Transverse colon (tissue), 4 donors: ENCODE results near the gene HDAC7. TPM values are rescaled to one million over a fixed set of nuclear protein-coding genes. Genes with fewer than 3 reads are reported as not detected.

Experiments used
- DNase-seq: peaks from one replicate; pipeline ENCODE4 v3.0.0-alpha.2; 2019
- H3K27ac ChIP-seq, 4 donors: fragments of 200-600 bp; sonication (generic); 2 replicates each; pipeline ENCODE4 v1.5.1; 2016 to 2018; ENCODE audit warnings: inconsistent platforms in 4 of 4
- H3K27me3 ChIP-seq: fragments of 200-600 bp; sonication (generic); 2 replicates; pipeline ENCODE4 v1.5.1; 2017; ENCODE audit warnings: inconsistent platforms
- H3K36me3 ChIP-seq, 4 donors: fragments of 200-600 bp; sonication (generic); 2 replicates each; pipeline ENCODE4 v1.5.1; 2017 to 2019; ENCODE audit warnings: inconsistent platforms in 4 of 4
- H3K4me1 ChIP-seq, 4 donors: fragments of 200-600 bp; sonication (generic); 2 replicates each; pipeline ENCODE4 v1.5.1; 2017 to 2020; ENCODE audit warnings: inconsistent platforms in 4 of 4
- H3K4me3 ChIP-seq, 4 donors: fragments of 200-600 bp; sonication (generic); 1 replicate in 1 of 4; 2 replicates in 3 of 4; pipeline versions ENCODE4 v1.5.1 to v1.6.1; 2017 to 2019; ENCODE audit warnings: inconsistent platforms in 4 of 4
- H3K9me3 ChIP-seq, 2 donors: fragments of 200-600 bp; sonication (generic); 2 replicates each; pipeline ENCODE4 v1.5.1; 2017 to 2019; ENCODE audit warnings: inconsistent platforms in 2 of 2
- EP300 ChIP-seq: sonication (generic); formaldehyde crosslinking; IDR thresholded peaks from one replicate; pipeline ENCODE4 v1.6.1; 2017; ENCODE audit warnings: antibody characterized with exemption, low read depth
- POLR2A ChIP-seq: fragments of 450-650 bp; IDR thresholded peaks from one replicate; pipeline ENCODE4 v1.6.1; 2016; ENCODE audit warnings: antibody characterized with exemption, mild to moderate bottlenecking, moderate library complexity
- POLR2AphosphoS5 ChIP-seq, 3 donors: sonication (generic); formaldehyde crosslinking; IDR thresholded peaks; one replicate each; pipeline ENCODE4 v1.6.1; 2016; ENCODE audit warnings: antibody characterized with exemption in 3 of 3
- WGBS, 2 donors: methylation state at CpG; one replicate each; pipeline ENCODE4 v1.1.5; 2018; ENCODE audit warnings: low coverage in 1 of 2; 5-methylcytosine and 5-hydroxymethylcytosine counted together
- in situ Hi-C, 4 donors: fragments of 200-750 bp; cut with MboI; loops; one replicate each; pipeline versions ENCODE4 v1.15.0 to v1.15.1; 2017; ENCODE audit warnings: low sequenced_read_pairs in 3 of 4, low pct_ligation_motif_present in 1 of 4, low pct_unique_long_range_greater_than_20kb in 1 of 4
- intact Hi-C: fragments of 100-400 bp; cut with DNase I; formaldehyde crosslinking; loops from one replicate; pipeline ENCODE4 v1.15.1; 2023; ENCODE audit warnings: low total_unique reads
- total RNA-seq, 4 donors: library from RNA; depleted of rRNA; stranded (reverse); fragments of >200 nt; gene quantifications; one replicate each; pipeline ENCODE4 v1.1.0, GENCODE V29; 2016
- TF ChIP-seq, protein P1 (sequence below), 5 experiments: fragments of 200-600 bp in 3 of 5; fragments of 450-650 bp in 2 of 5; sonication (generic) in 3 of 5; IDR thresholded peaks; 1 replicate in 2 of 5; 2 replicates in 3 of 5; pipeline ENCODE4 v1.5.1; 2016 to 2017; ENCODE audit warnings: antibody characterized with exemption in 5 of 5, inconsistent platforms in 3 of 5, mild to moderate bottlenecking in 2 of 5, moderate library complexity in 1 of 5

HDAC7 gene
- total RNA-seq, 4 donors from 2014 or later, result 19.4 to 133 (median 28.3) TPM

DNA sequence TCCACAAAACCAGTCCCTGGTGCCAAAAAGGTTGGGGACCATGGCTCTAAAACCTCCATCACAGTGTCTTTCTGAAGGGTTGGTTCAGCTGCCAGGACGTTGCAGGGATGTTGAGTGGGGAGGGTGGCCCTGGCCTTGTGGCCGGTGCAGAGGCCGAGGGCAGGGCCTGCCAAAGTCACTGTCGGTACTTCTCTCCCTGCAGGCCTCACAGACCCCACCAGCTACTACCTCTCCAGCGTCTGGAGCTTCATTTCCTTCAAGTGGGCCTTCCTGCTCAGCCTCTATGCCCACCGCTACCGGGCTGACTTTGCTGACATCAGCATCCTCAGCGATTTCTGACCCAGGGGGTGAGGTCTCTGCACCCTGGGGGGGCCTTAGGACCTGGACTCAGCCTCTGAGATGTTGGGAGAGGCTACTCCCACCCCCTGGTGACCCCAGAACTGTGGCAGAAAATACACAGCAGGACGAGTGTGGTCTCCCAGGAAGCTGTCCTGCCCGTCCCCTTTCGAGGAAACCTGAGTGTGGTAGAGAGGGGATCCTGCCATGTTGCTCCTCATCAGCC is 39.7 kb downstream of the HDAC7 start:
- no peak for DNase-seq
- Histone ChIP-seq H3K4me1 (peaks cover 20 to 39% (median 27%) of the 10 kb centered on the region in 4 donors), H3K27me3 (no peaks in the 10 kb centered on the region), H3K27ac (peak overlapping the region in 1 of 4 donors; percentile 55), H3K4me3 (no peak overlapping the region), H3K9me3 (no peaks in the 10 kb centered on the region), H3K36me3 (peaks cover 0 to 10% (median 3%) of the 10 kb centered on the region in 4 donors)
- intact Hi-C loops (loop anchor here (2.0 to 5.0 kb wide), 2 partner anchors 57 to 68 kb away; no protein-coding TSS in a partner anchor), in situ Hi-C loops (loop anchor here in 2 of 4 donors (5.0 to 10.0 kb wide), 3 partner anchors 55 to 65 kb away; no protein-coding TSS in a partner anchor)
- TF ChIP-seq EP300, result no peak
- no peak for TF ChIP-seq POLR2A
- TF ChIP-seq POLR2AphosphoS5 (IDR thresholded peaks at IDR 0.05), result no peak
- TF ChIP-seq, protein P1, sequence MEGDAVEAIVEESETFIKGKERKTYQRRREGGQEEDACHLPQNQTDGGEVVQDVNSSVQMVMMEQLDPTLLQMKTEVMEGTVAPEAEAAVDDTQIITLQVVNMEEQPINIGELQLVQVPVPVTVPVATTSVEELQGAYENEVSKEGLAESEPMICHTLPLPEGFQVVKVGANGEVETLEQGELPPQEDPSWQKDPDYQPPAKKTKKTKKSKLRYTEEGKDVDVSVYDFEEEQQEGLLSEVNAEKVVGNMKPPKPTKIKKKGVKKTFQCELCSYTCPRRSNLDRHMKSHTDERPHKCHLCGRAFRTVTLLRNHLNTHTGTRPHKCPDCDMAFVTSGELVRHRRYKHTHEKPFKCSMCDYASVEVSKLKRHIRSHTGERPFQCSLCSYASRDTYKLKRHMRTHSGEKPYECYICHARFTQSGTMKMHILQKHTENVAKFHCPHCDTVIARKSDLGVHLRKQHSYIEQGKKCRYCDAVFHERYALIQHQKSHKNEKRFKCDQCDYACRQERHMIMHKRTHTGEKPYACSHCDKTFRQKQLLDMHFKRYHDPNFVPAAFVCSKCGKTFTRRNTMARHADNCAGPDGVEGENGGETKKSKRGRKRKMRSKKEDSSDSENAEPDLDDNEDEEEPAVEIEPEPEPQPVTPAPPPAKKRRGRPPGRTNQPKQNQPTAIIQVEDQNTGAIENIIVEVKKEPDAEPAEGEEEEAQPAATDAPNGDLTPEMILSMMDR (IDR thresholded peaks at IDR 0.05), result no peak
- 60 to 77% methylated on average over 1 to 11 of the region's 11 CpGs for whole genome bisulfite sequencing, 2 donors

DNA sequence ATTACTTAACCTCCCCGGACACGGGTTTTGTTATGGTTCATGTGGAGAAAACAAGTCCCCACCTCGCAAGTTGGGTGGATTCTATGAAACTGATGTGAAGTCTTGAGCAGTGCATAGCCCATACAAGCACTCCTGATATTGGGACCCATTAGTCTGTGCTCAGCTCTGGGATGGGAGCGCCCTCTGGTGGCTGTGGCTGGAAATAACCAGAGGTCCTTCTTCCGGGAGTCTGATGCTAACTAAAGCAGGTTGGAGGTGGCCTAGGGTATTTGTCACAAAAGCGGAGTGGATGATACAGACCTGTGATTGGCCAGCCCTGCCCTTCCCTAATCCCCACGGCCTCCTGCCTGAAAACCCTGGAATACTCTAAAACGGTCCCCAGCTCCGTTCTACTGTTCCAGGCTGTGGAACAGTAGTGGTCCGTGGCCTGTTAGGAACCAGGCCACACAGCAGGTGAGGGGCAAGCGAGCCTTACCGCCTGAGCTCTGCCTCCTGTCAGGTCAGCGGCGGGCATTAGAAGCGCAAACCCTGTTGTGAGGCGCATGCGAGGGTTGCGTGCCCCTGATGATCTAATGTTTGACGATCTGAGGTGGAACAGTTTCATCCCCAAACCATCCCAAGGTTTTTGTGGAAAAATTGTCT is 40.3 kb downstream of the HDAC7 start:
- peak; percentile 91 for DNase-seq
- in situ Hi-C loops, result loop anchor here in 2 of 4 donors (5.0 to 10.0 kb wide), 2 partner anchors 62 to 65 kb away; no protein-coding TSS in a partner anchor
- WGBS, 2 donors, result 0 to 42% methylated on average over 2 to 18 of the region's 19 CpGs
- H3K36me3 ChIP-seq, result peaks cover 0 to 4% (median under 1%) of the 10 kb centered on the region in 4 donors
- peaks cover 26 to 45% (median 31%) of the 10 kb centered on the region in 4 donors for H3K4me1 ChIP-seq
- peak overlapping the region in 1 of 4 donors; percentile 55 for H3K27ac ChIP-seq
- H3K27me3 ChIP-seq, result no peaks in the 10 kb centered on the region
- H3K4me3 ChIP-seq, result no peak overlapping the region
- no peaks in the 10 kb centered on the region for H3K9me3 ChIP-seq
- intact Hi-C loops, result loop anchor here (2.0 to 5.0 kb wide), 2 partner anchors 57 to 67 kb away; no protein-coding TSS in a partner anchor
- TF ChIP-seq, protein P1 (IDR thresholded peaks at IDR 0.05), result peak; percentile 93 to 97 (median 95)
- TF ChIP-seq EP300 (no peak), POLR2AphosphoS5 (IDR thresholded peaks at IDR 0.05) (peak in 1 of 3 donors; percentile 21)

DNA sequence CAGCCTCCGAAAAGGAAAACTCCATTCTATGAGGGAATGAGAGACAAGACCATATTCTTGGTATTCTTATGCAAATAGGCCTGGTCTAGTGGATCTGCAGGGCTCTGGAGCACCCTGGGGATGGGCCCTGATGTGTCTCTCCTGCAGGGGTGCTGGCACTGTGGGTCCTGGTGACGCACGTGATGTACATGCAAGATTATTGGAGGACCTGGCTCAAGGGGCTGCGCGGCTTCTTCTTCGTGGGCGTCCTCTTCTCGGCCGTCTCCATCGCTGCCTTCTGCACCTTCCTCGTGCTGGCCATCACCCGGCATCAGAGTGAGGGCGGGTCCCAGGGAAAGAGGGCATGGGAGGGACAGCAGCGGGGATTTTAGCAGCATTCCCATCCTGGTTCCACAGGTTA is 40.8 kb downstream of the HDAC7 start:
- no peak for DNase-seq
- intact Hi-C loops, result loop anchor here (2.0 to 5.0 kb wide), 2 partner anchors 58 to 67 kb away; no protein-coding TSS in a partner anchor
- in situ Hi-C loops, result loop anchor here in 2 of 4 donors (5.0 to 10.0 kb wide), 2 partner anchors 62 to 64 kb away; no protein-coding TSS in a partner anchor

More for the DNA sequence above, 40.8 kb downstream of the HDAC7 start:
- TF ChIP-seq POLR2AphosphoS5 (IDR thresholded peaks at IDR 0.05) (no peak), POLR2A (no peak), EP300 (no peak)
- TF ChIP-seq, protein P1 (IDR thresholded peaks at IDR 0.05), result no peak
- peak overlapping the region in 1 of 4 donors; percentile 16 for H3K27ac ChIP-seq
- no peaks in the 10 kb centered on the region for H3K9me3 ChIP-seq
- peaks cover 32 to 51% (median 37%) of the 10 kb centered on the region in 4 donors for H3K4me1 ChIP-seq
- WGBS, 2 donors, result 64 to 70% methylated on average over 1 to 14 of the region's 14 CpGs
- H3K36me3 ChIP-seq, result no peaks in the 10 kb centered on the region
- no peak overlapping the region for H3K4me3 ChIP-seq
- H3K27me3 ChIP-seq, result no peaks in the 10 kb centered on the region
